HG02870 (cell line): Measurements from ENCODE around the gene BRCA1.
"Not testable (repeated sequence)": the region's sequence is repeated elsewhere in the genome, so short reads cannot be mapped to it uniquely, and the experiment has no call there.

Source experiments
- ATAC-seq: cut with Tn5 transposase; IDR thresholded peaks from one replicate; pipeline ENCODE4 v1.9.1; 2021; ENCODE audit warnings: mild to moderate bottlenecking, moderate library complexity; ENCODE audit not compliant: unreplicated experiment

BRCA1 gene

DNA sequence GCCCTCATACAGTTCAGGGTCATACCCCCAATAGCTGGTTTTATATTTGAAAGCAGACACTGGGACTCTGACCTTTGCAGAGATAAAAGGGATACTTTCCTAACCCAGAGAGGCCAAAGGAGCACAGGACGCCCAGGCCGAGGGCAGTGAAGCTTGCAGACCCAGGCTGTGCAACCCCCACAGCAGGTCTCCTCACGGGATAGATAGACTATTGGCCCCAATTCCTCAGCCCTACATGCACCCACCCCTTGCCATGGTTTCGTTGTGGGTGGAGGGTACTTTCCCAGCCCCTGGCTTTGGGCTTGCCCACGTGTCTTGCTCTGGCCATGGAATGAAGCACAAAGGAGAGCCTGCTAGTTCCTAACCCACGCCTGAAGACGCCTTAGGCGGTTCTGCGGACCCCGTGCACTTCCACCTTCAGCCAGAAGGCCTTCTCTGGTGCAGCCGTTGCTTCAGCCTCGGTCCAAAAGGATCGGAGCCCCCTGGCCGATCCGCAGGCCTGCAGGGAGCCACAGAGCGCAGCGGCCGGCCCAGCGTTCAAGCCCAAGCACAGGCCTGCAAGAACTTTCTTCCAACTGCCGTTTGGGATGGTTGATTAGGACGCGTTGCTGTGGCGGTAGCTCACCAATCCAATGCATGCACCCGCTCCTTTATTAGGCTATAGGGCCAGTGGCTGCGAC lies 9.8 kb upstream of the BRCA1 start:
- no peak for ATAC-seq

DNA sequence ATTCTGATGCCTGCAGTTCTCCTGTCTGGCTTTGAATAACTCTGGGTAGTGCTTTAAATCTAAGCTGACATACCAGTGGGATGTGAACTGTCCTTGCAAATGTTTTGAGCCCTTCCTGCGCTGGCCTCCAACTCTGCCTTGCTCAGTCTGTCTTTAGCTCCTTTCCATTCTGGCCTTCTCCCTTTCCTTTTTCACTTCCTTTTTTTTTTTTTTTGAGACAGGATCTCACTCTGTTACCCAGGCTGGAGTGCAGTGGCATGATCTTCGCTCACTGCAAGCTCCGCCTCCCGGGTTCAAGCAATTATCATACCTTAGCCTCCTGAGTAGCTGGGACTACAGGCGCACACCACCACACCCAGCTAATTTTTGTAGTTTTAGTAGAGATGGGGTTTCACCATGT lies 8.3 kb upstream of the BRCA1 start:
- ATAC-seq = not testable (repeated sequence)

GRCh38 chr17:43132117-43132516 lies 7.0 kb upstream of the BRCA1 start:
- ATAC-seq = no peak

DNA sequence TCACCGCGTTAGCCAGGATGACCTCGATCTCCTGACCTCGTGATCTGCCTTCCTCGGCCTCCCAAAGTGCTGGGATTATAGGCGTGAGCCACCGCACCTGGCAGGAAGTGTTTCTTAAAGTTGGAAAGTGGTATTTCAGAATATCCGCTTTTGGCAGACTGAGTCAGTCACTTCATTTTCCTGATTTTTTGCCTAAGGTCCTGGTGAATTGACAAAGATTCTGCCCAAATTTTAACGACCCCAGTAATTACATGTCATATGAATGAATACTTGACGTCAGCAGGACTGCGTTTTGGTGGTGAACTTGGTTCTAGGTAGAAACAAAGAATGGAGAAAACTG lies 4.5 kb upstream of the BRCA1 start:
- ATAC-seq = no peak

DNA sequence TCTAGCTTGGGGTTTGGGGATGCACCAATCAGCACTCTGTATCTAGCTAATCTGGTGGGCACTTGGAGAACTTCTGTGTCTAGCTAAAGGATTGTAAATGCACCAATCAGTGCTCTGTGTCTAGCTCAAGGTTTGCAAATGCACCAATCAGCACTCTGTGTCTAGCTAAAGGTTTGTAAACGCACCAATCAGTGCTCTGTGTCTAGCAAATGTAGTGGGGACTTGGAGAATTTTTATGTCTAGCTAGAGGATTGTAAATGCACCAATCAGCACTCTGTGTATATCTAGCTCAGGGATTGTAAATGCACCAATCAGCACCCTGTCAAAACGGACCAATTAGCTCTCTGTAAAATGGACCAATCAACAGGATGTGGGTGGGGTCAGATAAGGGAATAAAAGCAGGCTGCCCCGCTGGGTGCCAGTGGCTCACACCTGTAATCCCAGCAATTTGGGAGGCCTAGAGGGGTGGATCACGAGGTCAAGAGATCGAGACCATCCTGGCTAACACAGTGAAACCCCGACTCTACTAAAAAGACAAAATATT lies 2.2 kb upstream of the BRCA1 start:
- ATAC-seq = not testable (repeated sequence)

- no peak for ATAC-seq
Measured at GRCh38 chr17:43126911-43127290, 1.7 kb upstream of the BRCA1 start.

DNA sequence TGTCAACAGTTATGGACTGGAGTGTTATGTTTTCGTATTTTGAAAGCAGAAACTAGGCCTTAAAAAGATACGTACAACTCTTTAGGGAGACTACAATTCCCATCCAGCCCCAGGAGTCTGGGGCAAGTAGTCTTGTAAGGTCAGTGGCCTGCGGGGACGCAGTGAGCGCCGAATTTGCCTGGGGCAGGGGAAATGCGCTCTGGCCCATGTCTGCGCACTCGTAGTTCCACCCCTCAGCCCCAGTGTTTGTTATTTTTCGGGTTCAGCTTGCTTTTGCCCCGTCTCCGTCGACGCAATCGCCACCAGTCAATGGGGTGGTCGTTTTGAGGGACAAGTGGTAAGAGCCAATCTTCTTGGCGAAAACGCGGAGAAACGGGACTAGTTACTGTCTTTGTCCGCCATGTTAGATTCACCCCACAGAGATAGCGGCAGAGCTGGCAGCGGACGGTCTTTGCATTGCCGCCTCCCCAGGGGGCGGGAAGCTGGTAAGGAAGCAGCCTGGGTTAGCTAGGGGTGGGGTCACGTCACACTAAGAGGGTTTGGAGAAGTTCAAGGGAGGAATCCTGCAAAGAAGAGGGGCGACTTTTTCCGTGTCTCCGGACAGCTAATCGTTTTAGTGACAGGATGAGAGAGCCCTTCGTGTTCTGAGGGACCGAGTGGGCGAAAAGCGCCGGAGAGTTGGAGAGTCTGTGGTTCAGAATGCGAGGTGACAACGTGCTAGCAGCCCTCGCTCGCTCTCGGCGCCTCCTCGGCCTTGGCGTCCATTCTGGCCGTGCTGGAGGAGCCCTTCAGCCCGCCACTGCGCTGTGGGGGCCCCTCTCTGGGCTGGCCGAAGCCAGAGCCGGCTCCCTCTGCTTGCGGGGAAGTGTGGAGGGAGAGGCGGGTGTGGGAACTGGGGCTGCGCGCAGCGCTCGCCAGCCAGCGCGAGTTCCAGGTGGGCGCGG lies 1.1 kb upstream of the BRCA1 start:
- ATAC-seq = no peak

DNA sequence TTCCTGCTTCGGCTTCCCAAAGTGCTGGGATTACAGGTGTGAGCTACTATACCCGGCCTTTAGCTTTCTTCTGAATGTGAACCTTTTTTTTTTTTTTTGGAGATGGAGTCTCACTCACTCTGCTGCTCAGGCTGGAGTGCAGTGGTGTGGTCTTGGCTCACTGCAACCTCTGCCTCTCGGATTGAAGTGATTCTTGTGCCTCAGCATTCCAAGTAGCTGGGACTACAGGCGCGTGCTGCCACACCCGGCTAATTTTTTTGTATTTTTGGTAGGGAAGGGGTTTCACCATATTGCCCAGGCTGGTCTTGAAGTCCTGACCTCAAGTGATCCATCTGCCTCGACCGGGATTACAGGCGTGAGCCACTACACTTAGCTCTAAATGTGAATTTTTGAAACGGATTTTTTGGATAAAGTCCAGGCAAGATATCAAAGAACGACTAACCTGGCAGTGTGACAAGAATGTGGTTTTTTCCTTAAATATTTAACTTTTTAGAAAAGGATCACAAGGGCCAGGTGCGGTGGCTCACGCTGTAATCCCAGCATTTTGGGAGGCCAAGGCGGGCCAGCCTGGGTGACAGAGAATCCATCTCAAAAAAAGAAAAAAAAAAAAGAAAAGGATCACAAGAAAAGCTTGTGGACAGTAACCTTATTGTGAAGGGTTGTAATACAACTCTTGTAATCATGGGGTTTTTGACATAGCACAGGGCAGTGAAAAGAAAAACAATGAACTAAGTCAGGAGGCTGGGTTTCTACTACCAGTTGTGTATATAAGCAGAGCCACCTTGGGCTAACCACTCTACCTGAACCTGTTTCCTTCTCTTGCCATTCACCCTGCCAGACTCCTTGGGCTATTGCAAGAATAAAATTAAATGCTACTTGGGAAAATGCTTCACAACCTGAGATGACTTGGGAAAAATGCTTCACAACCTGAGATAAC lies 6.2 kb downstream of the BRCA1 start:
- ATAC-seq = no peak

- no peak for ATAC-seq
Measured at GRCh38 chr17:43114151-43114552, 11.0 kb downstream of the BRCA1 start.

DNA sequence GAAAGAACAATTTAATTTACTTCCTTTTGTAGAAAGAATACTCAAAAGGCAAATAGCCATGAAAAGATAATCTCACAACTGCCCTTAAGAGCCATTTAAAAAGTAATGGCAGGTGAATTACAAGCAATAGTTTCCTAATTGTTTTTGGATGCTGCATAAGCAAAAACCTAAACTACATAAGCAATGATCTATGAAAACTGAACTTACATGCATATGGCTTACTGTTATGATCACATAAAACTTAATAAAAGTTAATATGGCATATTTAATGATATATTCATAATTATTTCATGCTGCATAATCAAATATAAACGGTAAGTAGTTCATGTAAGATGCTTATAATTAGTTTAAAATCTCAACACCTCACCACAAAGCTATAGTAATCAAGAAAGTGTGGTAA lies 18.6 kb downstream of the BRCA1 start:
- ATAC-seq = no peak

DNA sequence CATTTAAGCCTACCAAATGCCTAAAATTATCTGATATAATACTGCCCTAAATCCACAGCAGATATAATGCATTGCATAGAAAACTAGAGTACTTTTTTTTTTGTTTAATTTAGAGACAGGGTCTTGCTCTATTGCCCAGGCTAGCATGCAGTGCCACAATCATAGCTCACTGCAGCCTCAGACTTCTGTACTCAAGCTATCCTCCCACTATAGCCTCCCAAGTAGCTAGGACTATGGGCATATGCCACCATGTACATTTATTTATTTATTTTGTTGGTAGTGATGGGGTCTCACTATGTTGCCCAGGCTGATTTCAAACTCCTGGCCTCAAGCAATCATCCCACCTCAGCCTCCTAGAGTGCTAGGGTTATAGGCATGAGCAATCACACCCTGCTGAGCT lies 20.0 kb downstream of the BRCA1 start:
- ATAC-seq = no peak

DNA sequence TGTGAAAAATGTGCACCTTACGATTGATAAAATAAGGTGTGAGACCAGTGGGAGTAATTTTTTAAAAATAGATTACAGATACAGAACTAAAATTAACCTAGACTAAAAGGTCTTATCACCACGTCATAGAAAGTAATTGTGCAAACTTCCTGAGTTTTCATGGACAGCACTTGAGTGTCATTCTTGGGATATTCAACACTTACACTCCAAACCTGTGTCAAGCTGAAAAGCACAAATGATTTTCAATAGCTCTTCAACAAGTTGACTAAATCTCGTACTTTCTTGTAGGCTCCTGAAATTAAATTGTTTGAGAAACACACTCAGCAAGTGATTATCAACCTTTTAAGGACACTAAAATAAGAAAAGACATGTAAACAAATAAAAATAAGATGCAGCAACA lies 20.5 kb downstream of the BRCA1 start:
- no peak for ATAC-seq

DNA sequence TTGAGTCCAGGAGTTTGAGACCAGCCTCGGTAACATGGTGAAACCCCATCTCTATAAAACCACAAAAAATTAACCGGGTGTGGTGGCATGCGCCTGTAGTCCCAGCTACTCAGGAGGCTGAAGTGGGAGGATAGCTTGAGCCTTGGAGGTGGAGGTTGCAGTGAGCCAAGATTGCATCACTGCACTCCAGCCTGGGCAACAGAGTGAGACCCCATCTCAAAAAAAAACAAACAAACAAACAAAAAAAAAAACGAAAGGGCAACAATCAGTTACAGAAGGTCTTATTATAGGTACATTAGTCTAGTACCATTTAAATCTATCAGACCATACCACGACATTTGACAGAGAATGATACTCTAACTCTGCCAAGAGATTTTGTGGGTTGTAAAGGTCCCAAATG lies 29.8 kb downstream of the BRCA1 start:
- not testable (repeated sequence) for ATAC-seq

GRCh38 chr17:43094129-43094835 lies 30.9 kb downstream of the BRCA1 start:
- no peak for ATAC-seq

GRCh38 chr17:43092901-43093300 lies 32.3 kb downstream of the BRCA1 start:
- no peak for ATAC-seq

- no peak for ATAC-seq
Measured at GRCh38 chr17:43090022-43090421, 35.1 kb downstream of the BRCA1 start.

DNA sequence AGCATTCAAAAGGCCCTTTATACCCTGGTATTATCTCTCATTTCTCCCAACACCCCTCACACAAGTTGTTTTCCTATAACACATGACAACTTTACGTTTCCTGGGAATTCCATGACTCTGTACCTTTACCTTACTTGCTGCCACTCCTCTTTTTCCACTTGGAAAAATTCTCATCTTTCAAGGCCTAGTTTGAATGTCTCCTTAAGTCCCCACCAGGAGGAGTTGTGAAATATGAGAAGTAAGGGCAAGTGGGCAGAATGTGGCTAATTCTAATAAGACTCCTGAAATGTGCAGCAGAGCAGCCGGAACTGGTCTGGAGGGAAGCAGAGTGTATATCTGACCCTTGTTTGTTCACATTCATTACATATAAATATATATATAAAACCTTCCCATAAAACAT lies 39.7 kb downstream of the BRCA1 start:
- no peak for ATAC-seq

- ATAC-seq = no peak
Measured at GRCh38 chr17:43079641-43080302, 45.4 kb downstream of the BRCA1 start.

DNA sequence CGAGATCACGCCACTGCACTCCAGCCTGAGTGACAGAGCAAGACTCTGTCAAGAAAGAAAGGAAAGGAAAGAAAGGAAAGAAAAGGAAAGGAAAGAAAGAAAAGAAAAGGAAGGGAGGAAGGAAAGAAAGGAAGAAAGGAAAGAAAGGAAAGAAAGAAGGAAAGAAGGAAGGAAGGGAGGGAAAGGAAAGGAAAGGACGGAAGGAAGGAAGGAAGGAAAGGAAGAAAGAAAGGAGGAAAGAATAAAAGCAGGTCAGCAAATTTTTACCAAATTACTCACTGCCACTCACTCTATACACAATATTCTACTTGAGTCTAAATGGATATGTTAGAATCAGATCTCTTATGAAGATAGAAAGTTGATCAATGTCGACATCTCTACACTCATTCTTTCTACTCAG lies 50.3 kb downstream of the BRCA1 start:
- ATAC-seq = no peak

DNA sequence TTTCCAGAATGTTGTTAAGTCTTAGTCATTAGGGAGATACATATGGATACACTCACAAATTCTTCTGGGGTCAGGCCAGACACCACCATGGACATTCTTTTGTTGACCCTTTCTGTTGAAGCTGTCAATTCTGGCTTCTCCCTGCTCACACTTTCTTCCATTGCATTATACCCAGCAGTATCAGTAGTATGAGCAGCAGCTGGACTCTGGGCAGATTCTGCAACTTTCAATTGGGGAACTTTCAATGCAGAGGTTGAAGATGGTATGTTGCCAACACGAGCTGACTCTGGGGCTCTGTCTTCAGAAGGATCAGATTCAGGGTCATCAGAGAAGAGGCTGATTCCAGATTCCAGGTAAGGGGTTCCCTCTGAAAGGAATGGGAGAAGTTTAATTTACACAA lies 54.3 kb downstream of the BRCA1 start:
- ATAC-seq = no peak
